ENCODE results near the gene ACBD6. TPM values are rescaled to one million over a fixed set of nuclear protein-coding genes. Genes with fewer than 3 reads are reported as not detected.

The ACBD6 gene
- total RNA-seq, 1 experiment from 2014 or later: 136 TPM

DNA sequence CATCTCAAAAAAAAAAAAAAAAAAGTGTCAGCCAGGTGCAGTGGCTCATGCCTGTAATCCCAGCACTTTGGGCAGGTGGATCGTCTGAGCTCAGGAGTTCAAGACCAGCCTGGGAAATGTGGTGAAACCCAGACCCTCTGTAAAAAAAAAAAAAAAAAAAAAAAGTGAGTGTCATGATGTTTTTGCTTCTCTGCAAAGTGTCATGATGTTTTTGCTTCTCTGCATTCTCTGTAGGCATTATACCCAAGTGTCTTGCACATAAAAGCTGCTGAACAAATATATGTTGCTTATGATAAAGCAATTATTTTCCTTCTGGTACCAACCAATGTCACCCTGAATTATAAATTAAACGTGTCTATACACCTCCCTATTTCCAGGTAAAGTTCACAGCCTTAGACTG is 1.7 kb downstream of the ACBD6 start:
- TF ChIP-seq, protein P1, sequence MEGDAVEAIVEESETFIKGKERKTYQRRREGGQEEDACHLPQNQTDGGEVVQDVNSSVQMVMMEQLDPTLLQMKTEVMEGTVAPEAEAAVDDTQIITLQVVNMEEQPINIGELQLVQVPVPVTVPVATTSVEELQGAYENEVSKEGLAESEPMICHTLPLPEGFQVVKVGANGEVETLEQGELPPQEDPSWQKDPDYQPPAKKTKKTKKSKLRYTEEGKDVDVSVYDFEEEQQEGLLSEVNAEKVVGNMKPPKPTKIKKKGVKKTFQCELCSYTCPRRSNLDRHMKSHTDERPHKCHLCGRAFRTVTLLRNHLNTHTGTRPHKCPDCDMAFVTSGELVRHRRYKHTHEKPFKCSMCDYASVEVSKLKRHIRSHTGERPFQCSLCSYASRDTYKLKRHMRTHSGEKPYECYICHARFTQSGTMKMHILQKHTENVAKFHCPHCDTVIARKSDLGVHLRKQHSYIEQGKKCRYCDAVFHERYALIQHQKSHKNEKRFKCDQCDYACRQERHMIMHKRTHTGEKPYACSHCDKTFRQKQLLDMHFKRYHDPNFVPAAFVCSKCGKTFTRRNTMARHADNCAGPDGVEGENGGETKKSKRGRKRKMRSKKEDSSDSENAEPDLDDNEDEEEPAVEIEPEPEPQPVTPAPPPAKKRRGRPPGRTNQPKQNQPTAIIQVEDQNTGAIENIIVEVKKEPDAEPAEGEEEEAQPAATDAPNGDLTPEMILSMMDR (IDR thresholded peaks at IDR 0.05; ENCODE audit: unreplicated experiment): no peak
- Mint-ChIP-seq H3K4me1 (ENCODE audit: insufficient read depth, unreplicated experiment) (peaks cover 34% of the 10 kb centered on the region), H3K27ac (ENCODE audit: low read depth, unreplicated experiment) (peak overlapping the region; percentile 89), H3K9me3 (ENCODE audit: unreplicated experiment) (no peaks in the 10 kb centered on the region), H3K36me3 (ENCODE audit: insufficient read depth, unreplicated experiment) (peaks cover 56% of the 10 kb centered on the region), H3K4me3 (ENCODE audit: unreplicated experiment) (peak overlapping the region; percentile 94), H3K27me3 (ENCODE audit: insufficient read depth, unreplicated experiment) (no peaks in the 10 kb centered on the region)
- DNase-seq (ENCODE audit: unreplicated experiment): no peak
- POLR2A ChIA-PET: interaction anchor here (0.7 to 8.4 kb wide), 15 partner anchors 8 to 604 kb away, joined by 3 to 151 read pairs (median 4); partner anchors contain the start of genes MR1, STX6 and XPR1
- intact Hi-C loops (cut with micrococcal nuclease): no loop called here
- CTCF ChIA-PET: interaction anchor here (0.6 to 7.6 kb wide), 12 partner anchors 8 to 769 kb away, joined by 3 to 86 read pairs (median 5); no protein-coding TSS in a partner anchor
- no TSS peak for BruUV-seq (replicated peaks)

DNA sequence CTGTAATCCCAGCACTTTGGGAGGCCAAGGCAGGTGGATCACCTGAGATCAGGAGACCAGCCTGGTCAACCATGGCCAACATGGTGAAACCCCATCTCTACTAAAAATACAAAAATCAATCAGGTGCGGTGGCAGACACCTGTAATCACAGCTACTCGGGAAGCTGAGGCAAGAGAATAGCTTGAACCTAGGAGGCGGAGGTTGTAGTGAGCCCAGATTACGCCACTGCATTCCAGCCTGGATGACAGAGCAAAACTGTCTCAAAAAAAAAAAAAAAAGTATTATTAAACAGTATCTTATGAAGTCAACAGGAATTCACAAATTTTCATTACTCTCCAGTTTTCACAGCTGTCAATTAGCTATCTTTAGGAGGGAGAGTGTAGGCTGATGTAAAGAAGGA is 3.8 kb downstream of the ACBD6 start:
- no peak overlapping the region for H3K4me3 Mint-ChIP-seq (ENCODE audit: unreplicated experiment)
- peaks cover 76% of the 10 kb centered on the region for H3K36me3 Mint-ChIP-seq (ENCODE audit: insufficient read depth, unreplicated experiment)
- no TSS peak for BruUV-seq (replicated peaks)
- peaks cover 34% of the 10 kb centered on the region for H3K4me1 Mint-ChIP-seq (ENCODE audit: insufficient read depth, unreplicated experiment)
- ChIA-PET POLR2A (interaction anchor here (0.6 to 8.4 kb wide), 6 partner anchors 9 to 579 kb away, joined by 3 to 151 read pairs (median 6); no protein-coding TSS in a partner anchor), CTCF (interaction anchor here (0.7 to 3.5 kb wide), 6 partner anchors 16 to 364 kb away, joined by 3 to 19 read pairs (median 4); no protein-coding TSS in a partner anchor)
- TF ChIP-seq, protein P1 (IDR thresholded peaks at IDR 0.05; ENCODE audit: unreplicated experiment): no peak
- no peak for DNase-seq (ENCODE audit: unreplicated experiment)
- H3K9me3 Mint-ChIP-seq (ENCODE audit: unreplicated experiment): no peaks in the 10 kb centered on the region
- intact Hi-C loops (cut with micrococcal nuclease): no loop called here
- no peaks in the 10 kb centered on the region for H3K27me3 Mint-ChIP-seq (ENCODE audit: insufficient read depth, unreplicated experiment)
- no peak overlapping the region for H3K27ac Mint-ChIP-seq (ENCODE audit: low read depth, unreplicated experiment)

DNA sequence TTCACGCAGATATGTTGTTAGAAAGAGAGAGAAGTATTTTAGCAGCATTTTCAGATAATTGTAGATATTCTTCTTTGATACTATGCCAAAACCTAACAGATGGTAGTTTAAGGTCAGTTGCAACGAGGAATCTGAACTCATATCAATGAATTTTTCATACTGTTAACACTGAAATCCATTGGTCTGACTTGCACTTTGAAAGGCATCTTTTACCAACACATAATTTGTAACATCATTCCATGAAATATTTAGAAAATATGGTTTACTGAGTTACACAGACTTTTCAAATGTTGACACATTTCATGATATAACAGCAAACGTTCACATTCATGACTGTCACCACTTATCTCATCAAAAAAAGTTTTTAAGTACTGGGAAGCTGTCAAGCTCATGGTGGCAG is 4.6 kb downstream of the ACBD6 start:
- Mint-ChIP-seq H3K36me3 (ENCODE audit: insufficient read depth, unreplicated experiment) (peaks cover 83% of the 10 kb centered on the region), H3K4me1 (ENCODE audit: insufficient read depth, unreplicated experiment) (peaks cover 27% of the 10 kb centered on the region), H3K27me3 (ENCODE audit: insufficient read depth, unreplicated experiment) (no peaks in the 10 kb centered on the region), H3K9me3 (ENCODE audit: unreplicated experiment) (no peaks in the 10 kb centered on the region), H3K4me3 (ENCODE audit: unreplicated experiment) (no peak overlapping the region), H3K27ac (ENCODE audit: low read depth, unreplicated experiment) (no peak overlapping the region)
- POLR2A ChIA-PET: interaction anchor here (1.0 kb wide), 2 partner anchors 9 to 364 kb away, joined by 3 read pairs; no protein-coding TSS in a partner anchor
- BruUV-seq (replicated peaks): no TSS peak
- DNase-seq (ENCODE audit: unreplicated experiment): no peak
- intact Hi-C loops (cut with micrococcal nuclease): no loop called here
- CTCF ChIA-PET: interaction anchor here (1.0 to 3.5 kb wide), 5 partner anchors 15 to 50 kb away, joined by 3 to 19 read pairs (median 4); no protein-coding TSS in a partner anchor
- TF ChIP-seq, protein P1 (IDR thresholded peaks at IDR 0.05; ENCODE audit: unreplicated experiment): no peak

- ChIA-PET POLR2A (no interaction called here), CTCF (interaction anchor here (0.8 to 3.3 kb wide), 3 partner anchors 12 to 369 kb away, joined by 3 to 37 read pairs (median 5); no protein-coding TSS in a partner anchor)
- Mint-ChIP-seq H3K27ac (ENCODE audit: low read depth, unreplicated experiment) (no peak overlapping the region), H3K9me3 (ENCODE audit: unreplicated experiment) (no peaks in the 10 kb centered on the region), H3K4me1 (ENCODE audit: insufficient read depth, unreplicated experiment) (peaks cover 22% of the 10 kb centered on the region), H3K27me3 (ENCODE audit: insufficient read depth, unreplicated experiment) (no peaks in the 10 kb centered on the region), H3K36me3 (ENCODE audit: insufficient read depth, unreplicated experiment) (peaks cover 88% of the 10 kb centered on the region), H3K4me3 (ENCODE audit: unreplicated experiment) (no peak overlapping the region)
- TF ChIP-seq, protein P1 (IDR thresholded peaks at IDR 0.05; ENCODE audit: unreplicated experiment): no peak
- intact Hi-C loops (cut with micrococcal nuclease): no loop called here
- DNase-seq (ENCODE audit: unreplicated experiment): no peak
- no TSS peak for BruUV-seq (replicated peaks)
Observed at GRCh38 chr1:180494370-180494769, 8.0 kb downstream of the ACBD6 start.
